ENCODE measurements around the gene GHR.

GHR gene

GRCh38 chr5:42462083-42462482 lies 38.8 kb downstream of the GHR start:
- DNase-seq (ENCODE audit: low read depth): no peak

- DNase-seq (ENCODE audit: low read depth): no peak
Observed at GRCh38 chr5:42467572-42467971, 44.3 kb downstream of the GHR start.

- DNase-seq (ENCODE audit: low read depth): no peak
Observed at GRCh38 chr5:42467981-42468524, 44.8 kb downstream of the GHR start.

GRCh38 chr5:42483472-42484154 lies 60.4 kb downstream of the GHR start:
- no peak for DNase-seq (ENCODE audit: low read depth)

- DNase-seq (ENCODE audit: low read depth): no peak
Observed at GRCh38 chr5:42487077-42487476, 63.8 kb downstream of the GHR start.

GRCh38 chr5:42487821-42488220 lies 64.6 kb downstream of the GHR start:
- no peak for DNase-seq (ENCODE audit: low read depth)

GRCh38 chr5:42490831-42491230 lies 67.6 kb downstream of the GHR start:
- DNase-seq (ENCODE audit: low read depth): no peak

- DNase-seq (ENCODE audit: low read depth): no peak
Observed at GRCh38 chr5:42491699-42492098, 68.5 kb downstream of the GHR start.

- DNase-seq (ENCODE audit: low read depth): no peak
Observed at GRCh38 chr5:42492974-42493373, 69.7 kb downstream of the GHR start.

- DNase-seq (ENCODE audit: low read depth): no peak
Observed at GRCh38 chr5:42494414-42494813, 71.2 kb downstream of the GHR start.

GRCh38 chr5:42495914-42496313 lies 72.7 kb downstream of the GHR start:
- DNase-seq (ENCODE audit: low read depth): no peak

GRCh38 chr5:42496397-42497156 lies 73.3 kb downstream of the GHR start:
- no peak for DNase-seq (ENCODE audit: low read depth)

GRCh38 chr5:42498000-42498399 lies 74.8 kb downstream of the GHR start:
- DNase-seq (ENCODE audit: low read depth): no peak

GRCh38 chr5:42499016-42499415 lies 75.8 kb downstream of the GHR start:
- DNase-seq (ENCODE audit: low read depth): no peak

- DNase-seq (ENCODE audit: low read depth): no peak
Observed at GRCh38 chr5:42500003-42500599, 76.9 kb downstream of the GHR start.

- no peak for DNase-seq (ENCODE audit: low read depth)
Observed at GRCh38 chr5:42502613-42503470, 79.6 kb downstream of the GHR start.

GRCh38 chr5:42506662-42507061 lies 83.4 kb downstream of the GHR start:
- no peak for DNase-seq (ENCODE audit: low read depth)

- DNase-seq (ENCODE audit: low read depth): no peak
Observed at GRCh38 chr5:42507451-42508097, 84.3 kb downstream of the GHR start.

GRCh38 chr5:42513246-42513645 lies 90.0 kb downstream of the GHR start:
- no peak for DNase-seq (ENCODE audit: low read depth)

- DNase-seq (ENCODE audit: low read depth): no peak
Observed at GRCh38 chr5:42514754-42515153, 91.5 kb downstream of the GHR start.

GRCh38 chr5:42515504-42515903 lies 92.3 kb downstream of the GHR start:
- no peak for DNase-seq (ENCODE audit: low read depth)

Measured in HS-5 (cell line).